HepG2 (cell line): ENCODE data around the gene SNX21. TPM values are rescaled to one million over a fixed set of nuclear protein-coding genes. Genes with fewer than 3 reads are reported as not detected.

ENCODE experiments used
- ESRRA ChIP-seq: sonication (generic); formaldehyde crosslinking; IDR thresholded peaks from 2 replicates; pipeline ENCODE4 v1.5.1; 2020; ENCODE audit warnings: mild to moderate bottlenecking, low read depth, missing genetic modification reagents
- HES4 ChIP-seq: sonication (generic); formaldehyde crosslinking; IDR thresholded peaks from 2 replicates; pipeline ENCODE4 v1.9.0; 2021; ENCODE audit warnings: mild to moderate bottlenecking, missing genetic modification reagents, borderline replicate concordance
- KDM1A ChIP-seq: IDR thresholded peaks from 2 replicates; pipeline ENCODE4 v1.6.1; 2016; ENCODE audit warnings: missing compliant biosample characterization
- LCORL ChIP-seq, 2 experiments: fragments of 450-650 bp in 1 of 2; sonication (generic) in 1 of 2; formaldehyde crosslinking in 1 of 2; IDR thresholded peaks; 2 replicates each; pipeline versions ENCODE4 v1.5.0 to v1.6.1; 2017 to 2020; ENCODE audit warnings: antibody characterized with exemption in 1 of 2, missing genetic modification reagents in 1 of 2
- RARG ChIP-seq: sonication (generic); formaldehyde crosslinking; IDR thresholded peaks from 2 replicates; pipeline ENCODE4 v1.4.0; 2020; ENCODE audit warnings: low read depth, mild to moderate bottlenecking, missing genetic modification reagents
- RBAK ChIP-seq: sonication (generic); formaldehyde crosslinking; IDR thresholded peaks from 2 replicates; pipeline ENCODE4 v1.5.1; 2020; ENCODE audit warnings: mild to moderate bottlenecking, missing genetic modification reagents
- SMYD3 ChIP-seq: sonication (generic); formaldehyde crosslinking; IDR thresholded peaks from 2 replicates; pipeline ENCODE4 v1.8.1; 2023; ENCODE audit warnings: mild to moderate bottlenecking, missing genetic modification reagents
- ZC3H13 ChIP-seq: sonication (generic); formaldehyde crosslinking; IDR thresholded peaks from 2 replicates; pipeline ENCODE4 v1.8.1; 2023; ENCODE audit warnings: mild to moderate bottlenecking, missing genetic modification reagents, moderate library complexity
- ZNF20 ChIP-seq: sonication (generic); formaldehyde crosslinking; IDR thresholded peaks from 2 replicates; pipeline ENCODE4 v1.4.0; 2020; ENCODE audit warnings: mild to moderate bottlenecking, moderate library complexity, missing genetic modification reagents
- ZNF33B ChIP-seq: sonication (generic); formaldehyde crosslinking; IDR thresholded peaks from 2 replicates; pipeline ENCODE4 v1.5.1; 2020; ENCODE audit warnings: mild to moderate bottlenecking, missing genetic modification reagents
- ZNF543 ChIP-seq: sonication (generic); formaldehyde crosslinking; IDR thresholded peaks from 2 replicates; pipeline ENCODE4 v1.4.0; 2020; ENCODE audit warnings: mild to moderate bottlenecking, missing genetic modification reagents
- ZNF674 ChIP-seq: sonication (generic); formaldehyde crosslinking; IDR thresholded peaks from 2 replicates; pipeline ENCODE4 v1.5.0; 2020; ENCODE audit warnings: low read depth, mild to moderate bottlenecking, missing genetic modification reagents
- ZNF687 ChIP-seq: sonication (generic); formaldehyde crosslinking; IDR thresholded peaks from 2 replicates; pipeline ENCODE4 v1.5.1; 2020; ENCODE audit warnings: mild to moderate bottlenecking, missing genetic modification reagents, moderate library complexity
- ZNF75D ChIP-seq: sonication (generic); formaldehyde crosslinking; IDR thresholded peaks from 2 replicates; pipeline ENCODE4 v1.8.1; 2023; ENCODE audit warnings: missing genetic modification reagents, mild to moderate bottlenecking, borderline replicate concordance
- ZNF772 ChIP-seq: sonication (generic); formaldehyde crosslinking; IDR thresholded peaks from 2 replicates; pipeline ENCODE4 v1.5.0; 2020; ENCODE audit warnings: mild to moderate bottlenecking, missing genetic modification reagents
- polyA plus RNA-seq, 8 experiments: library from polyadenylated mRNA; depleted of rRNA in 3 of 8; stranded (reverse) in 7 of 8; unstranded in 1 of 8; fragments of >200 nt; fragmentation: Illumina TruSeq in 4 of 8; extraction: Trizol in 4 of 8; gene quantifications; 2 replicates each; pipeline versions ENCODE4 v1.2.1 to v1.2.3, GENCODE V29; 2011 to 2016; ENCODE audit warnings: low read depth in 4 of 8, missing spikeins in 1 of 8, mixed read lengths in 1 of 8; ENCODE audit not compliant: insufficient read depth in 1 of 8
- total RNA-seq, 5 experiments: library from RNA; depleted of rRNA; stranded (reverse); fragments of >200 nt; fragmentation: Illumina TruSeq; extraction: Trizol; gene quantifications; 2 replicates each; pipeline ENCODE4 v1.2.3, GENCODE V29; 2016; ENCODE audit warnings: low read depth in 1 of 5
- TF ChIP-seq, protein P1 (sequence below): sonication (generic); formaldehyde crosslinking; IDR thresholded peaks from 2 replicates; pipeline ENCODE4 v1.5.1; 2020; ENCODE audit warnings: mild to moderate bottlenecking, missing genetic modification reagents
- TF ChIP-seq, protein P2 (sequence below): sonication (generic); formaldehyde crosslinking; IDR thresholded peaks from 2 replicates; pipeline ENCODE4 v1.9.0; 2022; ENCODE audit warnings: missing genetic modification reagents, mild to moderate bottlenecking, borderline replicate concordance
- TF ChIP-seq, protein P3 (sequence below): sonication (generic); formaldehyde crosslinking; IDR thresholded peaks from 2 replicates; pipeline ENCODE4 v1.8.0; 2022; ENCODE audit warnings: low read depth, missing genetic modification reagents

SNX21 gene
- total and polyA plus RNA-seq, 2 of the 13 experiments (the other 11 are each of a cell fraction or from before 2014, with no cell fraction given), result 7.7 to 12.8 TPM

DNA sequence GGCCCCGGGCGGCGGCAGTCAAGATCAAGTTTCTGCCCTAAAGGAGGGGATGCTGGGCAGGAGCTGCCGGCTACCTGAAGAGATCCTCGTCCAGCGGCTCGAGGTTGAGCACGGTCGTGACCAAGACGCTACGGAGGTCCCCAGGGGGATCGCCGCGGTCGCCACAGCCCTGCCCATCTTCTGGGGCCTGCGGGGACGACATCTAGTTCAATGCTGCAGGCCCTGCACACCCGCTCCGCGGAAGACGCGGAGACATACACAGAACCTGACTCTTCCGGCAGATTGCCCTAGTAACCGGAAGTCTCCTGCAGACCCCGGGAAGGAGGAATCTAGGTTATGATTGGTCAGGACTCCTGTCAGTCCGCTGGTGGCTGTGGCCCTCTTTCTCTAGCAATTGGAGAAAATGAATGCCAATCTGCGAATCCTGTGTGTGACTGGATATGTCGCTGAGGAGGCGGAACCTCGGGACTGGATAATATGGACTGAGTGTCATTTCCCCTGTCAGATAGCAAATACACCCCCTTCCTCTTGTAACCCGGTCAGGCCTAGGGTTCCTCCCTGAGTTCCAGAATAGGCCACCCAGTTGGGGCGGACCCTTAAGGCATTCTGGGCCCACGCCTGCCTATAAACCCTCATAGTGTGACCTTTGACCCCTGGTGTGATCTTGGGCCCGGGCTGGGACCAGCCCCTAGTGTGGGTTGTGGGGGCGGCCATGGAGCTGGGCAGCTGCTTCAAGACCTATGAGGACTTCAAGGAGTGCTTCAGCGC lies 23.7 kb downstream of the SNX21 start, which contains the start of the genes ACOT8 and ZSWIM3 (continued):
- TF ChIP-seq RBAK (CRISPR knock-in tag), result no peak
- peak; percentile 6; the same call in 1 of the 2 replicates for TF ChIP-seq ESRRA (CRISPR knock-in tag)
- TF ChIP-seq SMYD3 (CRISPR knock-in tag), result peak; percentile 89
- TF ChIP-seq ZNF543 (CRISPR knock-in tag), result no peak; the same call in 1 of the 2 replicates
- TF ChIP-seq ZNF687 (CRISPR knock-in tag), result peak; percentile 90
- TF ChIP-seq RARG (CRISPR knock-in tag), result no peak
- TF ChIP-seq ZNF20 (CRISPR knock-in tag), result peak; percentile 84; the same call in 1 of the 2 replicates
- no peak for TF ChIP-seq ZC3H13 (CRISPR knock-in tag)
- TF ChIP-seq, protein P1, sequence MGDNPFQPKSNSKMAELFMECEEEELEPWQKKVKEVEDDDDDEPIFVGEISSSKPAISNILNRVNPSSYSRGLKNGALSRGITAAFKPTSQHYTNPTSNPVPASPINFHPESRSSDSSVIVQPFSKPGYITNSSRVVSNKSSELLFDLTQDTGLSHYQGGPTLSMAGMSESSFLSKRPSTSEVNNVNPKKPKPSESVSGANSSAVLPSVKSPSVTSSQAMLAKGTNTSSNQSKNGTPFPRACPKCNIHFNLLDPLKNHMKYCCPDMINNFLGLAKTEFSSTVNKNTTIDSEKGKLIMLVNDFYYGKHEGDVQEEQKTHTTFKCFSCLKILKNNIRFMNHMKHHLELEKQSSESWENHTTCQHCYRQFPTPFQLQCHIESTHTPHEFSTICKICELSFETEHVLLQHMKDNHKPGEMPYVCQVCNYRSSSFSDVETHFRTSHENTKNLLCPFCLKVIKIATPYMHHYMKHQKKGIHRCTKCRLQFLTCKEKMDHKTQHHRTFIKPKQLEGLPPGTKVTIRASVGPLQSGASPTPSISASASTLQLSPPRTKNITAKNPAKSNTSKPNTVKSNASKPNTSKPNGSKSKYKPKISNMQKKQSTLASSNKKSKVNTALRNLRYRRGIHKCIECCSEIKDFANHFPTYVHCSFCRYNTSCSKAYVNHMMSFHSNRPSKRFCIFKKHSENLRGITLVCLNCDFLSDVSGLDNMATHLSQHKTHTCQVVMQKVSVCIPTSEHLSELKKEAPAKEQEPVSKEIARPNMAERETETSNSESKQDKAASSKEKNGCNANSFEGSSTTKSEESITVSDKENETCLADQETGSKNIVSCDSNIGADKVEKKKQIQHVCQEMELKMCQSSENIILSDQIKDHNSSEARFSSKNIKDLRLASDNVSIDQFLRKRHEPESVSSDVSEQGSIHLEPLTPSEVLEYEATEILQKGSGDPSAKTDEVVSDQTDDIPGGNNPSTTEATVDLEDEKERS, result peak; percentile 72; the same call in 1 of the 2 replicates
- TF ChIP-seq LCORL (IDR thresholded peaks at IDR 0.05), result no peak
- no peak; the same call in 1 of the 2 replicates for TF ChIP-seq LCORL (CRISPR knock-in tag; IDR thresholded peaks at IDR 0.05)
- no peak for TF ChIP-seq ZNF75D
- TF ChIP-seq HES4 (CRISPR knock-in tag), result peak; percentile 65; the same call in 1 of the 2 replicates
- no peak; the same call in 1 of the 2 replicates for TF ChIP-seq ZNF674 (CRISPR knock-in tag)
- TF ChIP-seq, protein P2, sequence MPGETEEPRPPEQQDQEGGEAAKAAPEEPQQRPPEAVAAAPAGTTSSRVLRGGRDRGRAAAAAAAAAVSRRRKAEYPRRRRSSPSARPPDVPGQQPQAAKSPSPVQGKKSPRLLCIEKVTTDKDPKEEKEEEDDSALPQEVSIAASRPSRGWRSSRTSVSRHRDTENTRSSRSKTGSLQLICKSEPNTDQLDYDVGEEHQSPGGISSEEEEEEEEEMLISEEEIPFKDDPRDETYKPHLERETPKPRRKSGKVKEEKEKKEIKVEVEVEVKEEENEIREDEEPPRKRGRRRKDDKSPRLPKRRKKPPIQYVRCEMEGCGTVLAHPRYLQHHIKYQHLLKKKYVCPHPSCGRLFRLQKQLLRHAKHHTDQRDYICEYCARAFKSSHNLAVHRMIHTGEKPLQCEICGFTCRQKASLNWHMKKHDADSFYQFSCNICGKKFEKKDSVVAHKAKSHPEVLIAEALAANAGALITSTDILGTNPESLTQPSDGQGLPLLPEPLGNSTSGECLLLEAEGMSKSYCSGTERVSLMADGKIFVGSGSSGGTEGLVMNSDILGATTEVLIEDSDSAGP (CRISPR knock-in tag), result peak; percentile 85; the same call in 1 of the 2 replicates
- peak; percentile 57; the same call in 1 of the 2 replicates for TF ChIP-seq ZNF772 (CRISPR knock-in tag)
- peak; percentile 33 for TF ChIP-seq ZNF33B
- no peak for TF ChIP-seq KDM1A (CRISPR knock-in tag)
- TF ChIP-seq, protein P3, sequence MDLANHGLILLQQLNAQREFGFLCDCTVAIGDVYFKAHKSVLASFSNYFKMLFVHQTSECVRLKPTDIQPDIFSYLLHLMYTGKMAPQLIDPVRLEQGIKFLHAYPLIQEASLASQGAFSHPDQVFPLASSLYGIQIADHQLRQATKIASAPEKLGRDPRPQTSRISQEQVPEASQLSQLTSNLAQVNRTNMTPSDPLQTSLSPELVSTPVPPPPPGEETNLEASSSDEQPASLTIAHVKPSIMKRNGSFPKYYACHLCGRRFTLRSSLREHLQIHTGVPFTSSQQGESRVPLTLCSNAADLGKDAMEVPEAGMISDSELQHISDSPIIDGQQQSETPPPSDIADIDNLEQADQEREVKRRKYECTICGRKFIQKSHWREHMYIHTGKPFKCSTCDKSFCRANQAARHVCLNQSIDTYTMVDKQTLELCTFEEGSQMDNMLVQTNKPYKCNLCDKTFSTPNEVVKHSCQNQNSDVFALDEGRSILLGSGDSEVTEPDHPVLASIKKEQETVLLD (CRISPR knock-in tag), result no peak
